A673 (cell line): ENCODE results near the gene MSS51. TPM values are rescaled to one million over a fixed set of nuclear protein-coding genes. Genes with fewer than 3 reads are reported as not detected.

Experiments
- BruUV-seq: library from RNA; stranded (reverse); fragments of 400-500 nt; replicated peaks from 2 replicates; lab custom pipeline; 2021; lab: Mats Ljungman, UMichigan
- CTCF ChIA-PET: fragments of 300-600 bp; sonication (Branson Sonifier 250); formaldehyde crosslinking; loops from one replicate; lab custom pipeline; 2022; ENCODE audit warnings: antibody characterized with exemption; lab: Charles Lee
- POLR2A ChIA-PET: fragments of 300-600 bp; sonication (Branson Sonifier 250); formaldehyde crosslinking; loops from one replicate; lab custom pipeline; 2022; ENCODE audit warnings: antibody characterized with exemption; ENCODE audit not compliant: low non-redundant PET; lab: Charles Lee
- DNase-seq: peaks from one replicate; pipeline ENCODE4 v3.0.0-alpha.2; 2015; ENCODE audit warnings: low spot score
- H3K27ac ChIP-seq: fragments of 200-600 bp; sonication (generic); 2 replicates; pipeline ENCODE4 v1.5.1; 2016; ENCODE audit warnings: mixed run types, low read depth, mild to moderate bottlenecking, mixed read lengths, antibody characterized with exemption, low read length; ENCODE audit not compliant: poor library complexity, severe bottlenecking
- H3K27me3 ChIP-seq: fragments of 200-600 bp; sonication (generic); replicated peaks from 2 replicates; pipeline ENCODE4 v1.6.1; 2017; ENCODE audit warnings: mixed run types, low read depth, mild to moderate bottlenecking, mixed read lengths, antibody characterized with exemption, low read length; ENCODE audit not compliant: insufficient read depth, poor library complexity
- H3K36me3 ChIP-seq: fragments of 200-600 bp; sonication (generic); 2 replicates; pipeline ENCODE4 v1.6.1; 2016; ENCODE audit warnings: mixed run types, mild to moderate bottlenecking, mixed read lengths, antibody characterized with exemption, low read length; ENCODE audit not compliant: insufficient read depth, poor library complexity, severe bottlenecking
- H3K4me1 ChIP-seq: fragments of 200-600 bp; sonication (generic); 2 replicates; pipeline ENCODE4 v1.6.1; 2017; ENCODE audit warnings: mixed run types, mild to moderate bottlenecking, mixed read lengths, antibody characterized with exemption, low read length; ENCODE audit not compliant: insufficient read depth, poor library complexity, severe bottlenecking
- H3K4me3 ChIP-seq: fragments of 200-600 bp; sonication (generic); 2 replicates; pipeline ENCODE4 v1.5.1; 2016; ENCODE audit warnings: low read depth, mixed run types, mild to moderate bottlenecking, mixed read lengths, low read length; ENCODE audit not compliant: poor library complexity, severe bottlenecking
- H3K9me3 ChIP-seq: fragments of 200-600 bp; sonication (generic); 2 replicates; pipeline ENCODE4 v1.6.1; 2016; ENCODE audit warnings: mixed run types, low read depth, mild to moderate bottlenecking, mixed read lengths, antibody characterized with exemption, low read length; ENCODE audit not compliant: poor library complexity, severe bottlenecking
- EZH2 ChIP-seq: fragments of 200-600 bp; sonication (generic); IDR thresholded peaks from 2 replicates; pipeline ENCODE4 v1.6.1; 2017; ENCODE audit warnings: borderline replicate concordance, low read depth, mild to moderate bottlenecking, mixed read lengths, antibody characterized with exemption, low read length; ENCODE audit not compliant: poor library complexity, severe bottlenecking
- intact Hi-C: fragments of 100-400 bp; cut with micrococcal nuclease; formaldehyde crosslinking; loops from one replicate; pipeline ENCODE4 v1.10.0; 2022; ENCODE audit not compliant: unreplicated experiment
- total RNA-seq: library from RNA; stranded (reverse); gene quantifications from 2 replicates; pipeline ENCODE4 v1.2.3, GENCODE V29; 2021
- TF ChIP-seq, protein P1 (sequence below): fragments of 300-800, 200-600 bp; sonication (generic); conservative IDR thresholded peaks from 2 replicates; pipeline ENCODE4 v1.5.1; 2017; ENCODE audit warnings: low read depth, mild to moderate bottlenecking, antibody characterized with exemption, low read length, moderate library complexity, mixed read lengths

Gene MSS51
- total RNA-seq, 1 experiment from 2014 or later: 4.0 TPM

DNA sequence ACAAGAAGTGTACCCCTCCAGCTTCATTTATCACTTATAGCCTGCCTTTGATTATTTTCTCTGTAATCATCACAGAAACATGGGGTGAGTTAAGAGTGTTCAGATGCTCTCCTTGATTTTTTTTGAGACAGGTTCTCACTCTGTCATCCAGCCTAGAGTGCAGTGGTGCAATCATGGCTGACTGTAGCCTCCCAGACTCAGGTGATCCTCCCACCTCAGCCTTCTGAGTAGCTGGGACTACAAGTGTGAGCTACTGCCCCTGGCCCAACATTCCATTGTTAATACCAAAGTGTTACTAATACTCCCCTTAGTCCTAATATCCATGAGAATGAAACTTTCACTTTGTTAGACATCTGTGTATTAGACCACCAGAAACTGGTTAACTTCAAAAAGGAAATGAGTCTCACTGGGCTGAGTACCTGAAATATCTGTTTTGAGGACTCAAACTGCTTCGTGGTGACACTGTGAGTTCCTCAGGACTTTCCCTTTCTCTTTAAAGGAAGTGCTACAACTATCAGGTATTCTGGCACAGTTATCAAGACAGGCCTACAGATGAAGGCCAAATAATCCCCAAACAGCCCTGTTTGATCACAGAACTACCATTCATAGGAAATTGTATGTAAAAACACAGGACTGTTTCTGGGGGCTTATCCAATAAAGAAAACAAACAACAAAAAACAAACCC is 54.2 kb downstream of the MSS51 start:
- H3K4me1 ChIP-seq: no peaks in the 10 kb centered on the region
- no peak overlapping the region for H3K4me3 ChIP-seq
- intact Hi-C loops: no loop called here
- TF ChIP-seq EZH2: no peak
- TF ChIP-seq, protein P1, sequence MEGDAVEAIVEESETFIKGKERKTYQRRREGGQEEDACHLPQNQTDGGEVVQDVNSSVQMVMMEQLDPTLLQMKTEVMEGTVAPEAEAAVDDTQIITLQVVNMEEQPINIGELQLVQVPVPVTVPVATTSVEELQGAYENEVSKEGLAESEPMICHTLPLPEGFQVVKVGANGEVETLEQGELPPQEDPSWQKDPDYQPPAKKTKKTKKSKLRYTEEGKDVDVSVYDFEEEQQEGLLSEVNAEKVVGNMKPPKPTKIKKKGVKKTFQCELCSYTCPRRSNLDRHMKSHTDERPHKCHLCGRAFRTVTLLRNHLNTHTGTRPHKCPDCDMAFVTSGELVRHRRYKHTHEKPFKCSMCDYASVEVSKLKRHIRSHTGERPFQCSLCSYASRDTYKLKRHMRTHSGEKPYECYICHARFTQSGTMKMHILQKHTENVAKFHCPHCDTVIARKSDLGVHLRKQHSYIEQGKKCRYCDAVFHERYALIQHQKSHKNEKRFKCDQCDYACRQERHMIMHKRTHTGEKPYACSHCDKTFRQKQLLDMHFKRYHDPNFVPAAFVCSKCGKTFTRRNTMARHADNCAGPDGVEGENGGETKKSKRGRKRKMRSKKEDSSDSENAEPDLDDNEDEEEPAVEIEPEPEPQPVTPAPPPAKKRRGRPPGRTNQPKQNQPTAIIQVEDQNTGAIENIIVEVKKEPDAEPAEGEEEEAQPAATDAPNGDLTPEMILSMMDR: no peak
- no TSS peak for BruUV-seq
- H3K27ac ChIP-seq: no peak overlapping the region
- CTCF ChIA-PET: no interaction called here
- no peak for DNase-seq
- peaks cover 82% of the 10 kb centered on the region for H3K36me3 ChIP-seq
- no peaks in the 10 kb centered on the region for H3K27me3 ChIP-seq
- POLR2A ChIA-PET: no interaction called here
- H3K9me3 ChIP-seq: no peaks in the 10 kb centered on the region

DNA sequence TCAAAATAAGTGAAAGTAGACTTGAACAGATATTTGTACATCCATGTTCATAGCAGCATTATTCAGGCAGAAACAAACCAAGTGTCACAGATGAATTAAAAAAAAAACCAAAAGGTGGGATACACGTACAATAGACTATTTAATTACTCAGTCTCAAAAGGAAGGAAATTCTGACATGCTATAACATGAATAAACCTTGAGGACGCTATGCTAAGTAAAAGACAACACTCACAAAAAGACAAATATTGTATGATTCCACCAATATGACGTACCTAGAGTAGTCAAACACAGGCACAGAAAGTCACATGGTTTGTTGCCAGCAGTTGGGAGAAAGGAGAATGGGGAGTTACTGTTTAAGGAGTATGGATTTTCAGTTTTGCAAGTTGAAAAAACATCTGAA is 56.7 kb downstream of the MSS51 start:
- BruUV-seq: no TSS peak
- DNase-seq: no peak
- ChIA-PET POLR2A (no interaction called here), CTCF (no interaction called here)
- Histone ChIP-seq H3K4me1 (no peaks in the 10 kb centered on the region), H3K27ac (no peak overlapping the region), H3K36me3 (peaks cover 66% of the 10 kb centered on the region), H3K9me3 (no peaks in the 10 kb centered on the region), H3K27me3 (no peaks in the 10 kb centered on the region), H3K4me3 (no peak overlapping the region)
- TF ChIP-seq, protein P1: no peak
- TF ChIP-seq EZH2: no peak
- intact Hi-C loops: no loop called here

Other genes starting within 250 kb of the MSS51 start
- 69.1 and 72.9 TPM in 2 replicates for gene DNAJC9, start 186.3 kb downstream of the MSS51 start, total RNA-seq
- 150 and 164 TPM in 2 replicates for gene MRPS16, start 180.9 kb downstream of the MSS51 start, total RNA-seq
- 0.06 and 0.13 TPM in 2 replicates for gene CFAP70, start 74.7 kb downstream of the MSS51 start, total RNA-seq
- 151 and 156 TPM in 2 replicates for gene ANXA7, start 19.5 kb downstream of the MSS51 start, total RNA-seq
- gene PPP3CB, start 62.5 kb upstream of the MSS51 start, total RNA-seq: 57.8 and 60.2 TPM in 2 replicates
- gene USP54, start 157.8 kb upstream of the MSS51 start, total RNA-seq: 35.4 and 35.9 TPM in 2 replicates
- 0.19 TPM in 1 of 2 replicates, not detected in the other for gene MYOZ1, start 207.9 kb upstream of the MSS51 start, total RNA-seq
- gene SYNPO2L, start 222.5 kb upstream of the MSS51 start, total RNA-seq: 0.06 TPM in 1 of 2 replicates, not detected in the other